GM12873 (cell line): Measurements from ENCODE around the gene BAD.

ENCODE experiments used
- TF ChIP-seq, protein P1 (sequence below): IDR thresholded peaks from 2 replicates; pipeline ENCODE4 v1.5.1; 2012; ENCODE audit warnings: low read depth, mild to moderate bottlenecking, moderate library complexity, low read length, control low read depth; ENCODE audit not compliant: insufficient read depth; ENCODE audit errors: missing control alignments

The BAD gene

GRCh38 chr11:64233913-64234586 lies 50.4 kb downstream of the BAD start, which contains the start of gene VEGFB:
VEGFB (plus strand) TSS chr11:64234584; CDS start chr11:64234834, 250 bp downstream.
- TF ChIP-seq, protein P1, sequence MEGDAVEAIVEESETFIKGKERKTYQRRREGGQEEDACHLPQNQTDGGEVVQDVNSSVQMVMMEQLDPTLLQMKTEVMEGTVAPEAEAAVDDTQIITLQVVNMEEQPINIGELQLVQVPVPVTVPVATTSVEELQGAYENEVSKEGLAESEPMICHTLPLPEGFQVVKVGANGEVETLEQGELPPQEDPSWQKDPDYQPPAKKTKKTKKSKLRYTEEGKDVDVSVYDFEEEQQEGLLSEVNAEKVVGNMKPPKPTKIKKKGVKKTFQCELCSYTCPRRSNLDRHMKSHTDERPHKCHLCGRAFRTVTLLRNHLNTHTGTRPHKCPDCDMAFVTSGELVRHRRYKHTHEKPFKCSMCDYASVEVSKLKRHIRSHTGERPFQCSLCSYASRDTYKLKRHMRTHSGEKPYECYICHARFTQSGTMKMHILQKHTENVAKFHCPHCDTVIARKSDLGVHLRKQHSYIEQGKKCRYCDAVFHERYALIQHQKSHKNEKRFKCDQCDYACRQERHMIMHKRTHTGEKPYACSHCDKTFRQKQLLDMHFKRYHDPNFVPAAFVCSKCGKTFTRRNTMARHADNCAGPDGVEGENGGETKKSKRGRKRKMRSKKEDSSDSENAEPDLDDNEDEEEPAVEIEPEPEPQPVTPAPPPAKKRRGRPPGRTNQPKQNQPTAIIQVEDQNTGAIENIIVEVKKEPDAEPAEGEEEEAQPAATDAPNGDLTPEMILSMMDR, result no peak

DNA sequence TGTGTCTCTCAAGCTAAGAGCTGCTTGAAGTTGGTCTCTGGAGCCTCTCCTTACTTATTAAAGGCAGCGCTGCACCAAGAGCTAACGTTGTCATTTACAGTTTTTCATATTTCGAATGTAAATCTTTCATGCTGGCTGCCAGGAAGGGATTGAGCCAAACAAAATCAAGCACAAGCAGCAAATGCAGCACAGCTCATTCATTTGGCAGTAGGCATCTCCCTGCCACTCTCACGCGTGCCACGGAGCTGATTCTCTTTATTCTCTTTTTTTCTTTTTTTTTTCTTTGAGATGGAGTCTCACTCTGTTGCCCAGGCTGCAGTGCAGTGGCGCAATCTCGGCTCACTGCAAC lies 51.5 kb downstream of the BAD start:
- TF ChIP-seq, protein P1, result no peak

GRCh38 chr11:64232182-64232966 lies 52.1 kb downstream of the BAD start:
- TF ChIP-seq, protein P1, result no peak

DNA sequence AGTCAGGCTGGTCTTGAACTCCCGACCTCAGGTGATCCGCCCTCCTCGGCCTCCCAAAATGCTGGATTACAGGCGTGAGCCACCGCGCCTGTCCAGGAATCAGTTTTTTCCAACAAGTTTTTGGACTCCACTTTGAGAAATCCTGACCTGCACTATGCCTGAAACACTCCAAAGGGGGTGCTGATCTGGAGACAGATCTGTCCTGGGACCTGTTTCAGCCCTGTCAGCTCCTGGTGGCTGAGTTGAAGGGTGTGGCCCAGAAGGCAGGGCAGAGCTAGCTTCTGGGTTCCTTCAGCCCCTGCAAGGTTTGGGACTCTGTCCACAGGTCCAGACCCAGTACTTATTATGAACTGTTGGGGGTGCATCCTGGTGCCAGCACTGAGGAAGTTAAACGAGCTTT lies 52.9 kb downstream of the BAD start:
- TF ChIP-seq, protein P1, result no peak

GRCh38 chr11:64230985-64231365 lies 53.5 kb downstream of the BAD start:
- TF ChIP-seq, protein P1, result no peak

GRCh38 chr11:64230171-64230984 lies 54.1 kb downstream of the BAD start, which contains the start of gene DNAJC4:
DNAJC4 (plus strand) TSS chr11:64230548; CDS start chr11:64230855, 307 bp downstream.
- TF ChIP-seq, protein P1, result no peak

GRCh38 chr11:64229744-64230170 lies 54.7 kb downstream of the BAD start:
- TF ChIP-seq, protein P1, result no peak
